Activated CD4-positive, alpha-beta T cell treated with anti-CD3 and anti-CD28 coated beads, Interleukin-2, amount 50 U/mL, for 1 hour (primary cell): ENCODE results near the gene SPRED2.

Experiments used
- DNase-seq: peaks from one replicate; pipeline ENCODE4 v3.0.0-alpha.2; 2020

The SPRED2 gene, protein sequence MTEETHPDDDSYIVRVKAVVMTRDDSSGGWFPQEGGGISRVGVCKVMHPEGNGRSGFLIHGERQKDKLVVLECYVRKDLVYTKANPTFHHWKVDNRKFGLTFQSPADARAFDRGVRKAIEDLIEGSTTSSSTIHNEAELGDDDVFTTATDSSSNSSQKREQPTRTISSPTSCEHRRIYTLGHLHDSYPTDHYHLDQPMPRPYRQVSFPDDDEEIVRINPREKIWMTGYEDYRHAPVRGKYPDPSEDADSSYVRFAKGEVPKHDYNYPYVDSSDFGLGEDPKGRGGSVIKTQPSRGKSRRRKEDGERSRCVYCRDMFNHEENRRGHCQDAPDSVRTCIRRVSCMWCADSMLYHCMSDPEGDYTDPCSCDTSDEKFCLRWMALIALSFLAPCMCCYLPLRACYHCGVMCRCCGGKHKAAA

DNA sequence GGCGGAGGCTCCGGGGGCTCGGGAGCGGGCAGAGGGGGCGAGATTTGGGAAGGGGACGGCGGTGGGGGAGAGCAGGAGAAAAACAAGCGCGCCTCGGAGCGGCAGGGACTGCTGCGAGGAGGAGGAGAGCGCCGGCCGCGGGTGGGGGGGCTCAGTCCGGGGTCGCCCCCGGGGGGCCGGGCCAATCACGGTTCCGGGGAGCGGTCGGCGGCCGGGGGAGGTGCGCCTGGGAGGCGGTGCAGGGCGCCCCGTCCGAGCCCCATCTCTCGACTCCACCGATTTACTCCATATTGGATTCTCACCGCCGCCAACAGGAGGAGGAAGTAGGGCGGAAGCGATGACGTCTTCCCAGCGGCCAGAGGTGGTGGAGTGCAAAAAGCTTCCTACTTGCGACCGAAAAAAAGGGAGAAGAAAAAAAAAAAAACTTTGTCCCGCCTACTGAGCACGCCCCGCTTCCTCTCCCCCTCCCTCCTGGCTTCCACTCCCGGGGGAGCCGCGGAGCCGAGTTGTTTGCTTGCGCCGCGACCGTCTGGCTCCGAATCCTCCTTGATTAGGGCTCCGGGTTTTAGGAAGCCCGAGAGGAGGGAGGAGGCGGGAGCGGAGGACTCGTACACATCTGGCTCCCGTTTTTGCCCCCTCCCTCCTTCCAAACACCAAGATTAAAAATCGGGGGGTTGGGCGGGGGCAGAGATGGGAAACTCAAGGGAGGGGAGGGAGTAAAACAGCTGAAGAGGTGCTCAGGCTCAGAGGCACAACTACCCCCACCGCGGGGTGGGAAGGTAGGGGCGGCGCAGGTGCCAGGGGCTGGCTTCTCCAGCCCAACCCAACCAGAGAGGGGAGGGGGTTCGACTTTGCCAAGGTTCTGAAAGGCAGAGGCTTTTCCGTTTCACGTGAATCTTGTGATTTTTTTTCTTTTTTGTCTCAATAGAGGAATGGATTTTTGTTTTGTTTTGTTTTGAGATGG lies at the start of gene SPRED2:
Gene SPRED2 (minus strand): TSS at position 373 of the 964 bp plus-strand sequence. CDS start 612 bp downstream, outside the sequence.
- peak; percentile 60 for DNase-seq

DNA sequence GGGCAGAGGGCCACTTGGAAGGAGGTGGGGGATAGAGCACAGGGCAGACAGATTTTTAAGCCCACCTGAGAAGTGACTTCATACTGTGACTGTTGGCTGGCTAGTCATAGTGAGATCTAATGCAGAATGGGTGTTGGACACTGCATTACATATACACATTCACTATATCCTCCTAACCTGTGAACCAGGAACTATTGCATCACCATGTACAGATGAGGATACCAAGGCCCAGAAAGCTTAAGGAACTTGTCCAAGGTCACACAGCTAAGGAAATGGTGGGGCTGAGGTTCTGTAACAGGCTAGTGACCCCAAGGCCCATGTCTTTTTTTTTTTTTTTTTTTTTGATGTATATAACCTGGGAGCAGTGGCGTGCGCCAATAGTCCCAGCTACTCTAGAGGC lies 49.6 kb upstream of the SPRED2 start:
- DNase-seq = no peak

DNA sequence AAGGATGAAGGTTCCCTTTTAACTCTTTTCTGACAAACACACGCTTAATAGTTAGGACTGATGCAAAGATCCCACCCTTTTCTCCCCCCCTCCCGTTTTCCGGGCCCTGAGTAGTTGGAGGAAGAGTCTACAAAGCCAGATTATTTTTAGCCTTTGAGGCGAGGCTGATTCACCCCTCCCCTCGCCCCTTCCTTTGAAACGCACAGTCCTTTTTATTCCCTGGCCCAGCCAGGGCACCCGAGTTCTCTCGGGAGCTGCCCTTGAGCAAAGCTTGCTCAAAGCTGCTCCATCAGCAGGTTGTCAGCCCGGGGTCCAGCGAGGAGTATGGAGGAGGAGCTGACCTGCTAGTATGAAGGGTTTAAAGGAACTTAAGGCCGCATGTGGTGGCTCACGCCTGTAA lies 47.1 kb upstream of the SPRED2 start:
- DNase-seq = no peak

DNA sequence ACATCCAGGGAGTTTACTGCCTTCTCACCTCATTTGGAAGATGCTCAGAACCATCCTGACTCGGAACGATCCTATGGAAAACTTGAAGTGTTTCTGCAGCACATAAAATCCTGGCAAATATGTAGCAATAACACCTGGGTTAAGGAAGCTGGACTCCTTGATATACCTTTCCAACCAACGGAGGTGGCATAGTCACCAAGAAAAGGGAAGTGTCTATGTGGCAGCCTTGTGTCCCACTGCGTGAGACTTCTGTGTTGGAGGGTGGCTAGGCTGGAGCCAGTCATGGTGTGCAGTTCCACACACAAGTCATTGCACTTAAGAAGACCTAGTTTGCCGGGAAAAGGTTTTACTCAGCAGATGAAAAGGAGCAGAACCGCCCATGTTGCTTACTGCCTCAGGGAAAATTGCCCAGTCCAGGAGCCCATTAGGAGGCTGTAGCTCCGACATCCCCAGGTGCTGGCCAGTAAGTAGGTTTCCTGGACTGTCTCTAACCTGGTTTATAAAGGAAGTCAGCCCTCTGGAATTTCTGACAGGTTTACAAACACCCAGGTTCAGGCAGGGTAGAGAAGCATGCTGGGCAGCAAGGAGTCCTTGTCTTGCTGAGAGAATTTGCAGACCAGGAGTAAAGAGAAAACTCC lies 46.2 kb upstream of the SPRED2 start:
- no peak for DNase-seq

DNA sequence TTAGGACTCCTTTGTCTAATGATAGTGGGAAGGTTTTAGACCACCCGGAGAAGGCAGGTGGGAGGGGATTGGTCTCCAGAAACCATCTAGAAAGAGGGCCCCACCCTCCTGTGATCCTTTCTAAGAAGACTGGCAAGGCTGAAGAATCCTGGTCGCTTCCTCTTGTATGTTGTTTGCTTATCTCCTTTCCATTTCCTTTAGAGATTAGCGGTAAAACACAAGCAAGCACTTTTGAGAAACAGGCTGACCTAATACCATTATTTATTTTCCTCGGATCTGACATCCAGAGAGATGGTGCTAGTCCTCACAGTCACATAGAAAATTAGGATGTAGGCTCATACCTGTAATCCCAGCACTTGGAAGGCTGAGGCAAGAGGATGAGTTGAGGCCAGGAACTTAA lies 45.2 kb upstream of the SPRED2 start:
- DNase-seq = no peak

DNA sequence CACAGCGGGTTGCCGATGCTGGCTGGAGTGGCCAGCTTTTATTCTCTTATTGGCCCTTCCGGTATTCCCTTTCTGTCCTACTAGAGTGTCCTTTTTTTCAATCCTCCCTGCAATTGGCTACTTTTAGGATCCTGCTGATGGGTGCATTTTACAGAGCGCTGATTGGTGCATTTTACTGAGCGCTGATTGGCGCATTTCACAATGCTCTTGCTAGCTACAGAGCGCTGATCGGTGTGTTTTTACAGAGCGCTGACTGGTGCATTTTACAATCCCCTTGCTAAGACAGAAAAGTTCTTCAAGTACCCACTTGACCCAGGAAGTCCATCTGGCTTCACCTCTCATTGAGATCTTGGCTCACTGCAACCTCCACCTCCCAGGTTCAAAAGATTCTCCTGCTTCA lies 44.4 kb upstream of the SPRED2 start:
- no peak for DNase-seq

DNA sequence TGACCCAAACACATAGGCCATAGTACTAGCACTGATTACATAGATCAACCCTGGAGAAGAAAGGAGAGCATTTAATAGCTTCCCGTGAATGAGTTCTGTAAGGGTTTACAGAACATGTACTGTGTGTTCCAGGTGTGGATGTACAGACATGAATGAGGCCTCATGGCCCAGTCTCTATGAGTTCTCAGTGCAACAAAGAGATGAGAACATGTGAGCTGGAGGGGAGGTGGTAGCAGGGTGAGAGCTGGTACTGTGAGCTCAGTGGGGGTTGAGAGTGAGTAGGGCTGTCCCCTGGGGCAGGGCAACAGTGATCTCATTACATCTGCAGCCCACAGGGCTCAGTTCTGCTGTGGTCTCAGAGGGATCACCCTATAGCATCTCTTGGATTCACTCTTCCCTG lies 42.6 kb upstream of the SPRED2 start:
- DNase-seq = no peak

DNA sequence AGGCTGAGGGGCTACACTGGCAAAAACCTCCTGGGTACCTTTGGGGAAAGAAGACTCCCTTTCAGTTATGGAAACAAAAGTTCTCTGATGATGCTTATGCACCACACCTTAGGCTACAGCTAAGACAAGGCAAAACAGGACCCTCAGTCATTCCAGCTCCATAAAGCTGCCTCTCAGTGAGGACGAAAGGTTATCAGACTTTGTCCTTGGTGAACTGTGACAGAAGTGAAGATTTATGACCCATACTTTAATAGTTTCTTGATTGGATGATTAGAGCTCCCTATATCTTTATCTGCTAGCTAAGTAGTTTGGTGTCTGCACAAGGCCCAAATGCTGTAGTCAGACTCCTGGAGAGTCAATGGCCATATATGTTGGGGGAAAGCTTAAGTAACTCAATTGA lies 40.6 kb upstream of the SPRED2 start:
- no peak for DNase-seq

DNA sequence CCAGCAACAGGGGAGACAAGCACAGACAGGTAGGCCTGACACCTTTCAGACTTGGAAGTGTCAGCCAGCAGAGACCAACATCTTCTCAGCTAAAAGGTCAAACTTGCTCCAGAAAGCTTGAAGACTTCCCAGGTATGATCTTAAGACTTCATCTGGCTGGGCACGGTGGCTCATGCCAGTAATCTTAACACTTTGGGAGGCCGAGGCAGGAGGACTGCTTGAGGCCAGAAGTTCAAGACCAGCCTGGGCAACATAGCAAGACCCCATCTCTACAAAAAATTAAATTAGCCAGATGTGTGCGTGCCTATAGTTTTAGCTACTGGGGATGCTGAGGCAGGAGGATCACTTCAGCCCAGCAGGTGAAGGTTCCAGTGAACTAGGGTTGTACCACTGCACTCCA lies 39.0 kb upstream of the SPRED2 start:
- no peak for DNase-seq

DNA sequence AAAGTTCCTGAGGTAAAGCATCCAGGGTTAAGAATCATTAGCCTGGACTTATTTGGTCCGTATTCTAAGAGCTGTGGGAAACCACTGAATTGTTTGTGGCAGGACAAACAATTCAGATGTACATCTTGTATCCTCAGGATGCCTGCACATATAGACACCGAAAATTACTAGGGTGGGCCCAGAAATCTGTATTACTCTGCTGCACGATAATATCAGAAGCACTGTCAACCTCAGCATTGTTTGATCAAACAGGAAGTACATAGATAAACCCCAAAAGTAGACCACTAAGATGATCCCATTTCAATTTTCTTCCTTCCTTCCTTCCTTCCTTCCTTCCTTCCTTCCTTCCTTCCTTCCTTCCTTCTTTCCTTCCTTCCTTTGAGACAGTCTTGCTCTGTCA lies 34.2 kb upstream of the SPRED2 start:
- DNase-seq = no peak

DNA sequence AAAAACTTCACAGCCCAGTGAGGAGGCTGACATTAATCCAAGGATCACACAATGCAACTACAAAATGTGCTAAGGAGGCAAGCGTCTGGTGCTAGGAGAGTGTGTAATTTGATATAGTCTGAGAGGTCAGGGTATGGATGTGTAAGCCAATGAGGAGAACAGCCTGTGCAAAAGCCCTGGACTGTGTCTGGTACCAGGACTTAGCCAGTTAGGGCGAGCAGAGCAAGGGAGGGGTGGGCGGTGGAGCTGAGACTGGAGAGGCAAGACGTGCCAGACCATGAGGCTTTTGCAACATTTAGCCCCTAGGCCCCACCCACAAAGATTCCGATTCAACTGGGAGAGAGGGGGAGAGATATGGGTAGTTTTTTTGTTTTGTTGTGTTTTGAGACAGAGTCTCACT lies 33.5 kb upstream of the SPRED2 start:
- DNase-seq = no peak

DNA sequence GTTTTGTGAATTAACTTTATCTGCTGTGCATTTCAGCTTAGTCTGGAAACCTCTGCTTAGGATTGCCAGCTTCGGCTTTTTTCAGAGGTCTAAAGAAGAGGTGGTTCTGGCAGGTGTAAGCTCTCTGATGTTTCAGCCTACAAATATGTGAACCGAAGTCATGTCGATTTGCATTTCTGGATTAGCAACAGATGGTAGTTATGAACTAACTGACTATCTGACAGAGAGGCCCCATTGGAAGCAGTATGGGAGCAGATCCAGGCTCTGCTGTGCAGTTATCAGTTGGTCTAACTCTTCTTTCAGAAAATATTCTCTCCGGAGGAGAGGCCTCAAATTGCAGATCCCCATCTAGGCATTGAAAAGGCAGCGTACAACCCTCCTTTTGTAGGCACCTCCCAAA lies 32.7 kb upstream of the SPRED2 start:
- no peak for DNase-seq

DNA sequence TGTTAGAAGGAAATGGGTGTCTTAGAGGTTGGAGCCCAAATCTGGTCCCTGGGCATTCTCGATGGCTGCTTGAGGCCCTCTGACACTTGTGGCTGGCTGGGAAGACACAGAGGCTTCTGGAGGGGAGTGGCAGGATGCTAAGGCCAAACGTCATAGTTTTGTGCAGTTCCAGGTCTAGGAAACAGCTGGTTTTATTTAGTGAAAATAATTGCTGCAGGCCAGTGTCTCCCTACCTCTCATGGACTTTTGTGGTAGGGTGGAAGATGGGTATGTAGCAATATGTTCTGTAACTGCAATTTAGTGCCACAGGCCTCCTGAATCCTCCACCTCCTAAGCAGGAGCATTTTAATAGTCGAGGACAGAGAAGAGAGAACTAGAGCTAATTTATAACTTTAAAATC lies 32.2 kb upstream of the SPRED2 start:
- no peak for DNase-seq

DNA sequence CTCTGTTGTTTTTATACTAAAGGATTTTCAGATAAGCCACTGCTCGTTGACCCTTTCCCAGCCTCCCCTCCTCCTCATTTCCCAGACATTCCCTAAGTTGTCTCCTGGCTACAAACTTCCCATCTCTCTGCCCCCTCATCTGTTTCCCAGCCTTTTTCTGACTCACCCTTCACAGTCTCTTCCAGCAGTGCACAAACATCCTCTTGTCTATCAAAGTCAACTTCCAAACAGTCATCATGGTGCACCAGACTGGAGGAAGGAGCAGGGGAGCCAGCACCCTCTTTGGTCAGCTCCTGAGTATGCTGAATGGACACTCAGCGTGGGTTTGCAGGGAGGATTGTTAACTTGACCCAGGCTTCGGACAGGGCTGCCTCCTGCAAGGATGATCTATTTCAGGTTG lies 26.6 kb upstream of the SPRED2 start:
- DNase-seq = no peak

DNA sequence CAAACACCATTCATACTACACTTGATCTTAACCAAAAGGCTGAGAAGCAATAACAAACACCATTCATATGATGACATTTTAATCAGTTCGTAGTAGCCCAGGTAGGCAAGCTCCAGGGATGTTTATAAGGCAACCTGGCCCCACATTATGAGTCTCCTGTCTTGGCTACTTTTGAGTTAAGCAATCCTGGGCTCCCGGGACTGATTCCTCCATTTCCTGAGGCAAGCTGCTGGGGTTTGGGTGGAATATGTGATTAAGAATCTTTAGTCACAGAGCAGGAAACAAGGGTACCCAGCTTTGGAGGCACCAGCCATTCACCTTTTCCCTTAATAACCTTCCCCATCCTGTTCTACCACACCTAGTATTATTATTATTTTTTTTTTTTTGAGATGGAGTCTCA lies 24.5 kb upstream of the SPRED2 start:
- no peak for DNase-seq

DNA sequence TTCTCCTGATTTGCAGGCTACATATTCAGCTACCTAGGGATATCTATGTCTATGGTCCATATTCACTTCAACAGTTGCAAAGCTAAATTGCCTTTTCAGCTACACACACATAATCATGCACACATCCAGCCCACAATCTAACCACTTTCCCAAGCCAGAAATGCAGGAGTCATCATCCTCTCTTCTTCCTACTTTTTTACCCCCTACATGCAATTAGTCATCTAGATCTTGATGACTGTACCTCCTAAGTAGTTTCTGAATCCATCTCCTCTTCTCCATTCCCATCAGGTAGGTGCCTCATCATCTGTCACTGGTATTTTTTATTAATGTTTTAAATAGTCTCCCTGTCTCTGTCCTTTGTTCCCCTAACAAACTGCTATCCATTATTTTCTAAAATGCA lies 23.7 kb upstream of the SPRED2 start:
- DNase-seq = no peak

DNA sequence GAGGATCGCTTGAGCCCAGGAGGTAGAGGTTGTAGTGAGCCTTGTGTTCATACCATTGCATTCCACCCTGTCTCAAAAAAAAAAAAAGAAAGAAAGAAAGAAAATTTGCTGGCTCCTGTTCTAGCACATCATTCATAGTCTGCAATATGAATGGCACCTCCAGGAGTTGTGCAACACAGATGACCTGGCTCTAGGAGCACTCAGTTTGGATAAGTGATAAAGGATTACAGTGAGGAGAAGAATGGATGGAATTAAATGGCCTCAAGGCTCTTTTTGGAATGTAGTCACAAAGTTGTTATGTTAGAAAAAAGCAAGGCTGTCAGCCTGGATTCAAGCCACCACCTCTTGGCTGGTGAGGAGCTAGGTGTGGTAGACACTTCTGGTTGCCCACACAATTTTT lies 21.5 kb upstream of the SPRED2 start:
- DNase-seq = no peak

DNA sequence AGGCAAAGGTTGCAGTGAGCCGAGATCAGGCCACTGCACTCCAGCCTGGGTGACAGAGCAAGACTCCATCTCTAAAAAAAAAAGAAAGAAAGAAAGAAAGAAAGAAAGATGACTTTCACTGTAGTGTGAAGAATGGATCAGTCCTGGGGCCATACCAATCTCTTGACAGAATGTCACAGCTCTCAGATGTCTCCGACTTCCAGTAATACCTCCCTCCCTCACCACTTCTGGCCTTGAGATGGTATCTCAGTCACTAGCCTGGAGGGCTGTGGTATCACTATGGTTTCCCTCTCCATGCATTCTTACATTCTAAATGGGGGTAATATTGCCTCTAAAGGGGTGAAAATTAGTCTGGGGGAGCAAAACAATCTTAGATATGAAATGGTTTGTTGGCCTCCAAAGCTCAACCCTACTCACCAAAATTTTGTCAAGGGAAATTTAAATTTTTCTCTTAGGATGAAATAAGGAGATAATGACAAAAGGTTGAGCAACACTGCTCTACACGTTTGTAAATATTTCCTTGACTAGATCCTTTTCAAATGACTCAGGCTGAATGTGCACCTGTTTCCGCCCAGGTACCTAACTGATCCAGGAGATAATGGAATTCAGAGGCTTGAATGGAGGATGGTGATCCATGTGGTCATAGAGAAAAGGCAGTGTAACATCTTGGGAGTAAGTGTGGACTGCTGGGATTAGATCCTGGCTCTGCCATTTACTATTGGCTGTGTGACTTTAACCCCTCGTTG lies 19.9 kb upstream of the SPRED2 start:
- no peak for DNase-seq

DNA sequence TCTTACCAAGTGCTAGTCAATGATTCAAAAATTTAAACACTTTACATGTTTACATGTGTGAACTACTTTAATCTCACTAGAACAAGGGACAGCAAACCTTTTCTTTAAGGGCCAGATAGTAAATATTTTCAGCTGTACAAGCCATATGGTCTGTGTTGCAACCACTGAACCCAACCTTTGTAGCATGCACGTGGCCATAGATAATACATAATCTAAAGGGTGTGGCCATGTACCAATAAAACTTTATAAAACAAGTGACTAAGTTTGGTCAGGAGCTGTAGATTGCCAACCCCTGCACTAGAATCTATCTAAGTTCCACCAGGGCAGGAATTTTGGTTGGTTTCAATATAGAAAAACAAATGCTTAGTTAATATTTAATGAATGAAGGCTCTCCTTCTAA lies 18.4 kb upstream of the SPRED2 start:
- DNase-seq = no peak

DNA sequence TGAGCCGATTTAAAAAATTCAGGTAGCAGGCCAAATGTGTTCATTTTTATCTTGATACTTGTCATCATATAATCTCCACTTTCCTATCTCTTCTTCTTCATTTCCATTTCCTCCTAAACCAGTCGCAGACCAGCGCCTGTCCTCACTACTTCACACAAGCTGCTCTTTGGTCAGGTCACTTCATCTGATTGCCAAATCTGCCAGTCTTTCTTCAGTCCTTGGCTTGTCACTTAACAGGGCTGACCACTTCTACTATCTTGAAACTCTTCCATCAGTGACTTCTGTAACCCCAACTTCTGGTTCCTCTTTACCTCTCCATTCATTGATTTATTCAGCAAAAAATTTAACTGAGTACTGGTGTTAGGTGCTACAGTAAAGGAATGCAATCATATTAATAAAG lies 18.0 kb upstream of the SPRED2 start:
- no peak for DNase-seq

DNA sequence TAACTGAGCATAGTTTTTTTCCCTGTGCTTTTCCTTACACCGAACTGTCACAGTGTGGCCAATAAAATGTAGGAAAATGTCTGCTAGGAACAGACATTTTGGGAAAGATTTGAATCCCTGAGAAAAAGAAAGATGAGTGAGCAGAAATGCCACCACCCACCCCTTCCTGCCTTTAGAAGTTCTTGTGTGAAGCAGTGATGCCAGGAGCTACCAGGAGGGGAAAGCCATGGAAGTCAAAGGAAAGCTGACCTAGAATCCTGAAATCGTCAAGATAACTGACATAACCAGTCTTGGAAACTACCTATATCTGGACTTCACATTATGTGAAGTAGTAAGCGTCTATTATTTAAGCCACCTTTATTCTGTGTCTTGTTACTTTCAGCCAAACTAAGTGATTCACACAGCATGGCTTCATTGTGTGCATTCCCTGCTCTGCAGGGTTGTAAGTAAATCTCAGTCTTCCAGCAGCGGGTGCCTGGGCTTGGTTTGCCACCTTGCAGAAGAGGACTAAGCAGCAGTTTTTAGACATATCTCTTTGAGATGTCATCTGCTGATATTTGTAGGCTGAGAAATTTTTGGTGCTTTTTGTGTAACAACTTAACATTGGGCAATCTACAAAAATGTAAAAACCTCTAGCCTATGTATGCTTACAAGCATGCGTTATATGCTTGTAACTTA lies 11.2 kb upstream of the SPRED2 start:
- DNase-seq = no peak

DNA sequence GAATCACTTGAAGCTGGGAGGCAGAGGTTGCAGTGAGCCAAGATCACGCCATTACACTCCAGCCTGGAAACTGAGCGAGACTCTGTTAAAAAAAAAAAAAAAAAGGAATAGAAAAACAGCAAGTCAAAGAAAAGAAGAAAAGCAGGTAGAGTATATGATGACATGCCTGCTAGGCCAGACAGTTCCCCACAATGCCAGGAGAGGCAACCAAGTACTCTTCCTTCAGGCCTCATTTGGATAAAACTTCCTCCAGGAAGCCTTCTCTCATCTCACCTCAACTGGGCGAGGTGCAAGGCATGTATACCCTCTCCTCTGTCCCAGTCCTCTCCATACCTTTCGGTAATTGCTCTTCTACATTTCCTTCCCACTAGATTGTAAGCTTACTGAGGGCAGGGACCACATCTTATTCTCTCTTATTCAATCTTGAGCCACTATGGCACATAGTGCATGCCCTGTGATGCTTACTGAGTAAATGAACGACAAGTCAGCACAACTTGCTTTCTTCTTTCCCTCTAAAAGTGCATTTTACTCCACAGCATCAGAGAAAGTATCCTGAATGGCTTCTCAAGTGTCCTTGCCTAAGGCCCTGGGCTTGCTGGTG lies 10.1 kb upstream of the SPRED2 start:
- no peak for DNase-seq
